Measurements from ENCODE around the gene HTR3C. TPM values are rescaled to one million over a fixed set of nuclear protein-coding genes. Genes with fewer than 3 reads are reported as not detected.
"Not testable (repeated sequence)": the region's sequence is repeated elsewhere in the genome, so short reads cannot be mapped to it uniquely, and the experiment has no call there.

Gene HTR3C
- total RNA-seq, 1 donor from 2014 or later = not detected

DNA sequence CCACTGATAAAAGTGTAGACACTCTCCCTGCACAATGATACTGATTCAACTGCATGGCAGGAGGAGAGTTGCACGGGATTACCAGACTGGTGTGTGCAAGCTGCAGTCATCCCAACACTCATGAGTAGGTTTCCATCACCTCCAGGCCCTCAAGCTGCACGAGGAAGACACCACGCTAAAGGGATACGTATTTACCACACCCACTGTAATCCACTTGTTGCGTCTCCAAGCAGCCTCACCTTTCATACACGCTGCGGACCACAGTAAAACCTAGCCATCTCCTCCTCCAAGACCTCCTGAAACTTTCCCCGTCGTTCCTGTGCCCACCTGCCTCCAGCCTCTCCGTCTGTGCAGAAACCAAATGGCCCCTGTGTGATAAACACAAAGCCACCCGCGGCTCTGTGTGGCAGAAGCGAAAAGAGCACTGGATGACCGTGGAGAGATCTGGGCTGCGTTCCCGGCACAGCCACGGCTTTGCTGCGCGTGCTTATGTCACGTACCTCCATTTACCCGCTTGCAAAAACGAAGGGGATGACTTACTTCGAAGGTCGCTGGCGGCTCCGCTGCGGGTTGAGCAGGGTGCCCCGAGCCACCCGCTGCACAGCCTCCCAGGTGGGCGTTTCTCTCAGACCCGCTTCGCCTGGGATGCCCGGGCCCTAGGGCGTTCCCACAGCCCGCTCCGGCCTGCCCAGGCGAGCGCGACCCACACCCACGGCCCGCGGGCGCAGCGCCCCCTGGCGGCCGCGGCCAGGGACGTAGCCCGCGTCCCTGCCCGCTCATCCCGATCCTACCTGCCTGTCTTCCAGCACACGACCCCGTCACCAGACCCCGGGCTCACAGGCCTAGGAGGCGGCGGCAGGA is 35.8 kb upstream of the HTR3C start:
- Histone ChIP-seq H3K27ac (peak overlapping the region; percentile 31 to 58), H3K4me3 (peak overlapping the region; percentile 88 to 98), H3K36me3 (peaks cover 5 to 14% of the 10 kb centered on the region in 2 donors), H3K9me3 (no peaks in the 10 kb centered on the region), H3K4me1 (peaks cover 0 to 4% of the 10 kb centered on the region in 2 donors), H3K27me3 (no peaks in the 10 kb centered on the region)
- peak in 1 of 2 donors; percentile 81 for DNase-seq (ENCODE audit: low spot score in 2 of 2)
- intact Hi-C loops (cut with DNase I) = loop anchor here (2.0 to 10.0 kb wide), 9 partner anchors 118 to 920 kb away; partner anchors contain the start of genes ABCF3, CLCN2, DVL3 and EIF2B5
- TF ChIP-seq, protein P1, sequence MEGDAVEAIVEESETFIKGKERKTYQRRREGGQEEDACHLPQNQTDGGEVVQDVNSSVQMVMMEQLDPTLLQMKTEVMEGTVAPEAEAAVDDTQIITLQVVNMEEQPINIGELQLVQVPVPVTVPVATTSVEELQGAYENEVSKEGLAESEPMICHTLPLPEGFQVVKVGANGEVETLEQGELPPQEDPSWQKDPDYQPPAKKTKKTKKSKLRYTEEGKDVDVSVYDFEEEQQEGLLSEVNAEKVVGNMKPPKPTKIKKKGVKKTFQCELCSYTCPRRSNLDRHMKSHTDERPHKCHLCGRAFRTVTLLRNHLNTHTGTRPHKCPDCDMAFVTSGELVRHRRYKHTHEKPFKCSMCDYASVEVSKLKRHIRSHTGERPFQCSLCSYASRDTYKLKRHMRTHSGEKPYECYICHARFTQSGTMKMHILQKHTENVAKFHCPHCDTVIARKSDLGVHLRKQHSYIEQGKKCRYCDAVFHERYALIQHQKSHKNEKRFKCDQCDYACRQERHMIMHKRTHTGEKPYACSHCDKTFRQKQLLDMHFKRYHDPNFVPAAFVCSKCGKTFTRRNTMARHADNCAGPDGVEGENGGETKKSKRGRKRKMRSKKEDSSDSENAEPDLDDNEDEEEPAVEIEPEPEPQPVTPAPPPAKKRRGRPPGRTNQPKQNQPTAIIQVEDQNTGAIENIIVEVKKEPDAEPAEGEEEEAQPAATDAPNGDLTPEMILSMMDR (IDR thresholded peaks at IDR 0.05) = peak; percentile 81 to 87 (median 83)

DNA sequence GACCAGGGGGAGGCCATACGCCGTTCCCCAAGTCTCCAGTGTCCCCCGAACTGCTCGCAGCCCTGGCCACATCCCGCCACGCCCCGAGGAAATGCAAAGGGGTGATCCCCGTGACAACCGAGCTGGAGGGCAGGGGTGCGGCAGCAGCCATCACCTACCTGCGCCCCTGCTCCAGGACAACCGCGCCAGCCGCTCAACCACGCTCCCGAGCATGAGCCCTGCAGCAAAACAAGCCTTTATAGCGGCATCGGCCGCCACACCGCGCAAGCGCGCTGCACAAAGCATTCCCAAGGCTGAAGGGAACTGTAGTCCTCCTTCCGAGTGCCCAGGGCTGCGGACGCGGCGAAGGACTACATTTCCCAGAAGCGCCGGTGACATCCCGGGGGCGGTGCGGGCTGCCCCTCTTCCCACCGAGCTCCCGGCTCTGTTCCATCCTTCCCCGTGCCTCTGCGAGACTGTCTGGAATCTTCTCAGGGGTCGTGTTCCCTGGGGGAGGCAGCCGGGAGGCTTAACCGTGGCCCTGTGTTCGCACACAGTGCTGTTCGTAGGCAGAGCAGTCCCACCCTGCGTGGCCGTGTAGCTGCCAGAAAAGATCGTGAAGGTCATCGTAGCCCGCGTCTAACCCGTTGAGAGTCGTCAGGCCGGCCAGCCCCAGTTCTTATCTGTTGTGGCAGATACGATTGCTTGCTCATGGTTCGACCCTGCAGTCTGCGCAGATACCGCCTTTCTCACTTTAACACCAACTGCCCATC is 35.0 kb upstream of the HTR3C start, which contains the start of gene ABCC5:
TSS of gene ABCC5 (minus strand) at position 213 of the 752 bp plus-strand sequence. CDS start 3,492 bp downstream, outside the sequence.
- TF ChIP-seq, protein P1 (IDR thresholded peaks at IDR 0.05) = peak; percentile 4 to 50 (median 43)
- Histone ChIP-seq H3K27ac (peak within 1 kb of the TSS; percentile 58 to 60), H3K9me3 (no peaks in the 10 kb centered on the region), H3K4me1 (peaks cover 0 to 4% of the 10 kb centered on the region in 2 donors), H3K4me3 (peak within 1 kb of the TSS; percentile 88 to 98), H3K36me3 (peaks cover 5 to 8% of the 10 kb centered on the region in 2 donors), H3K27me3 (no peaks in the 10 kb centered on the region)
- peak; percentile 50 to 94 for DNase-seq (ENCODE audit: low spot score in 2 of 2)
- intact Hi-C loops (cut with DNase I) = loop anchor here (2.0 to 10.0 kb wide), 9 partner anchors 117 to 921 kb away; partner anchors contain the start of genes ABCF3, CLCN2, DVL3 and EIF2B5

DNA sequence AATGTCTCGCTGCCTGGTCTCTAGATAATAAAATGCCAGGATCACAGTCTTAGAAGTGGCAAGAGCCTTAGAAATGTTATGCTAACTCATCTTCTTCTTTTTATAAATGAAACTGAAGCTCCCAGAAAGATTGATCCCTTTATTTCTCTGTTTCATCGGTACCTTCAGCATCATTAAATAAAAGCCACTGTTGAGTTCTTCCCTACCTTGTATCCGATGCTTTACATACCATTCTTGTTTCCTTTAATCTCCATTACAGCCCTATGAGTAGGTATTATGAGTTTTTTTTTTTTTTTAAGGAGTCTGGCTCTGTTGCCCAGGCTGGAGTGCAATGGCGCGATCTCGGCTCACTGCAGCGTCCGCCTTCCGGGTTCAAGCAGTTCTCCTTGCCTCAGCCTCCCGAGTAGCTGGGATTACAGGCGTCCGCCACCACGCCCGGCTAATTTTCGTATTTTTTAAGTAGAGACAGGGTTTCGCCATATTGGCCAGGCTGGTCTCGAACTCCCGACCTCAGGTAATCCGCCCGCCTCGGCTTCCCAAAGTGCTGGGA is 34.3 kb upstream of the HTR3C start:
- intact Hi-C loops (cut with DNase I) = loop anchor here (5.0 to 10.0 kb wide), 8 partner anchors 136 to 921 kb away; partner anchors contain the start of genes ABCF3, CLCN2, DVL3 and KLHL24
- DNase-seq (ENCODE audit: low spot score in 2 of 2) = no peak
- Histone ChIP-seq H3K9me3 (no peaks in the 10 kb centered on the region), H3K4me3 (peak overlapping the region; percentile 88 to 98), H3K4me1 (peaks cover 0 to 4% of the 10 kb centered on the region in 2 donors), H3K27me3 (no peaks in the 10 kb centered on the region), H3K27ac (peak overlapping the region; percentile 58 to 60), H3K36me3 (peaks cover 2 to 5% of the 10 kb centered on the region in 2 donors)
- TF ChIP-seq, protein P1 (IDR thresholded peaks at IDR 0.05) = no peak

DNA sequence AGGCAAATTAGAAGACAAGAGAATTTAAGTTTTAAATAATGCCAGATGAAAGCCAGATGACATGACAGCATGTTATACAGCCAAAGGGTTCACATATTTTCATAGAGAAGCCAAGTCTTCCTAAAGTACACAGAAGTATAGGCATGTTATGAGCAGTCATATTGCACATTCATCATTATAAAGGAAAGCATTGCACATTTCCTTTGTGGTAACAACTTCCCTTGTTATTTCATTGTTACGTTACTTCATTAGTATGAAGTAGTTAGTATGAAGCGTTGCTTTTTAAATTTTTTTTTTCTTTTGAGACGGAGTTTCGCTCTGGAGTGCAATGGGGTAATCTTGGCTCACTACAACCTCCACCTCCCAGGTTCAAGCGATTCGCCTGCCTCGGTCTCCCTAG is 30.5 kb upstream of the HTR3C start:
- Histone ChIP-seq H3K4me3 (no peak overlapping the region), H3K36me3 (no peaks in the 10 kb centered on the region), H3K9me3 (no peaks in the 10 kb centered on the region), H3K4me1 (no peaks in the 10 kb centered on the region), H3K27me3 (no peaks in the 10 kb centered on the region), H3K27ac (no peak overlapping the region)
- intact Hi-C loops (cut with DNase I) = no loop called here
- TF ChIP-seq, protein P1 (IDR thresholded peaks at IDR 0.05) = no peak
- DNase-seq (ENCODE audit: low spot score in 2 of 2) = no peak

DNA sequence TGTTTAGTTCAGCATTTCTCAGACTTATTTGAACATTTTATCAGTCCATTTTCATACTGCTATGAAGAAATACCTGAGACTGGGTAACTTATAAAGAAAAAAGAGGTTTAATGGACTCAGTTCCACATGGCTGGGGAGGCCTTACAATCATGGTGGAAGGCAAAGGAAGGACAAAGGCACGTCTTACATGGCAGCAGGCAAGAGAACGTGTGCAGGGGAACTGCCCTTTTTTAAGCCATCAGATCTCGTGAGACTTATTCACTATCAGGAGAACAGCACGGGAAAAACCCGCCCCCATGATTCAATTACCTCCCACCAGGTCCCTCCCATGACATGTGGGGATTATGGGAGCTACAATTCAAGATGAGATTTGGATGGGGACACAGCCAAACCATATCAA is 27.6 kb upstream of the HTR3C start:
- H3K4me3 ChIP-seq; H3K27me3 ChIP-seq; H3K4me1 ChIP-seq; intact Hi-C loops (cut with DNase I); H3K27ac ChIP-seq; H3K36me3 ChIP-seq; H3K9me3 ChIP-seq: not testable (repeated sequence)
- peak in 1 of 2 donors; percentile 18 for DNase-seq (ENCODE audit: low spot score in 2 of 2)

DNA sequence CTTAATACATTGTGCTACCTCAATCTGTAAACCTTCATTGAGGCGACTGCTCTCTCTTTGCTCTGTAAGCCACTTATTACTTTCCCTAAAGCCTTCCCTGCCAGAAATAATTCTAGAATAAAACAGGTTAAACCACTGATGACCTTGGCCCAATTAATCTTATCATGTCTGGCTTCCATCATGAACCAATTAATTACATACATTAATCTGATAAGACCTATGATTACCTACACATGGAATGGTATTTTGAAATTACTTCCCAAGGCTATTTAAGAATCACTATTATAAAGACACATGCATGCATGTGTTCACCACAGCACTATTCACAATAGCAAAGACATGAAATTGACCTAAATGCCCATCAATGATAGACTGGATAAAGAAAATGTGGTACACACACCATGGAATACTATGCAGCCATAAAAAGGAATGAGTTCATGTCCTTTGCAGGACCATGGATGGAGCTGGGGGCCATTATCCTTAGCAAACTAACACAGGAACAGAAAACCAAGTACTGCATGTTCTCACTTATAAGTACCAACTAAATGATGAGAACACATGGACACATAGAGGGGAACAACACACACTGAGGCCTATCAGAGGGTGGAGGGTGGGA is 24.5 kb upstream of the HTR3C start:
- H3K9me3 ChIP-seq; H3K36me3 ChIP-seq; H3K27me3 ChIP-seq; H3K27ac ChIP-seq; intact Hi-C loops (cut with DNase I); H3K4me3 ChIP-seq; H3K4me1 ChIP-seq: not testable (repeated sequence)
- DNase-seq (ENCODE audit: low spot score in 2 of 2) = peak in 1 of 2 donors; percentile 24

All from ascending aorta (tissue), 2 donors.